OCI-LY7 (cell line): Measurements from ENCODE around the gene MEF2C. TPM values are rescaled to one million over a fixed set of nuclear protein-coding genes. Genes with fewer than 3 reads are reported as not detected.

Experiments used
- BruUV-seq: library from RNA; stranded (reverse); fragments of 400-500 nt; replicated peaks from 2 replicates; lab custom pipeline; 2021; lab: Mats Ljungman, UMichigan
- CTCF ChIA-PET: fragments of 300-600 bp; sonication (Branson Sonifier 250); formaldehyde crosslinking; loops from one replicate; lab custom pipeline; 2022; ENCODE audit warnings: antibody characterized with exemption; ENCODE audit not compliant: unreplicated experiment; lab: Charles Lee
- POLR2A ChIA-PET: fragments of 300-600 bp; sonication (Branson Sonifier 250); formaldehyde crosslinking; loops from one replicate; lab custom pipeline; 2022; ENCODE audit warnings: antibody characterized with exemption; lab: Charles Lee
- DNase-seq: peaks from one replicate; pipeline ENCODE4 v3.0.0-alpha.2; 2015; ENCODE audit warnings: low spot score
- H2AFZ ChIP-seq: fragments of 200-600 bp; sonication (generic), shearing (Covaris generic); 2 replicates; pipeline ENCODE4 v1.6.1; 2014; ENCODE audit warnings: mild to moderate bottlenecking, antibody characterized with exemption, low read length, moderate library complexity
- H3K27ac ChIP-seq: fragments of 200-600 bp; sonication (generic); 2 replicates; pipeline ENCODE4 v1.5.1; 2014; ENCODE audit warnings: mixed run types, low read depth, mild to moderate bottlenecking, moderate library complexity, low read length, inconsistent platforms; ENCODE audit not compliant: poor library complexity, severe bottlenecking
- H3K36me3 ChIP-seq: fragments of 200-600 bp; sonication (generic); 2 replicates; pipeline ENCODE4 v1.6.1; 2014; ENCODE audit warnings: mild to moderate bottlenecking, antibody characterized with exemption, low read length, moderate library complexity, mixed read lengths; ENCODE audit not compliant: insufficient read depth
- H3K4me1 ChIP-seq: fragments of 200-600 bp; sonication (generic); 2 replicates; pipeline ENCODE4 v1.5.1; 2014; ENCODE audit warnings: mild to moderate bottlenecking, low read length; ENCODE audit not compliant: insufficient read depth, poor library complexity, severe bottlenecking
- H3K4me2 ChIP-seq: fragments of 200-600 bp; sonication (generic); 2 replicates; pipeline ENCODE4 v1.6.1; 2014; ENCODE audit warnings: mild to moderate bottlenecking, low read length
- H3K4me3 ChIP-seq: fragments of 200-600 bp; sonication (generic); 2 replicates; pipeline ENCODE4 v1.5.1; 2014; ENCODE audit warnings: mild to moderate bottlenecking, low read depth, low read length; ENCODE audit not compliant: poor library complexity, severe bottlenecking
- H3K79me2 ChIP-seq: fragments of 200-600 bp; sonication (generic); 2 replicates; pipeline ENCODE4 v1.6.1; 2016; ENCODE audit warnings: low read depth, mild to moderate bottlenecking, low read length, moderate library complexity, mixed read lengths; ENCODE audit not compliant: insufficient read depth
- H3K9me2 ChIP-seq: fragments of 200-600 bp; sonication (generic); 2 replicates; pipeline ENCODE4 v1.6.1; 2016; ENCODE audit warnings: mild to moderate bottlenecking, low read length, mixed read lengths; ENCODE audit not compliant: insufficient read depth
- H3K9me3 ChIP-seq: fragments of 200-600 bp; sonication (generic); 2 replicates; pipeline ENCODE4 v1.6.1; 2014; ENCODE audit warnings: mild to moderate bottlenecking, mixed run types, low read length, mixed read lengths
- H4K20me1 ChIP-seq: fragments of 200-600 bp; sonication (generic); 2 replicates; pipeline ENCODE4 v1.6.1; 2014; ENCODE audit warnings: mild to moderate bottlenecking, antibody characterized with exemption, low read length, moderate library complexity, mixed read lengths; ENCODE audit not compliant: insufficient read depth
- CTCF ChIP-seq: fragments of 200-600 bp; sonication (generic); conservative IDR thresholded peaks from 2 replicates; pipeline ENCODE4 v1.5.1; 2014; ENCODE audit warnings: mild to moderate bottlenecking, antibody characterized with exemption, low read length, moderate library complexity, mixed read lengths
- EZH2phosphoT487 ChIP-seq: fragments of 200-600 bp; sonication (generic); IDR thresholded peaks from 2 replicates; pipeline ENCODE4 v1.6.1; 2018; ENCODE audit warnings: low read depth, borderline replicate concordance, mild to moderate bottlenecking, mixed run types, antibody characterized with exemption, low read length, moderate library complexity, mixed read lengths
- intact Hi-C: fragments of 100-400 bp; cut with micrococcal nuclease; formaldehyde crosslinking; loops from one replicate; pipeline ENCODE4 v1.10.0; 2022; ENCODE audit not compliant: unreplicated experiment
- total RNA-seq, 2 experiments: library from RNA; depleted of rRNA in 1 of 2; stranded (reverse); fragments of >200 nt in 1 of 2; shearing (Covaris generic) in 1 of 2; gene quantifications; 2 replicates each; pipeline ENCODE4 v1.2.3, GENCODE V29; 2014 to 2022

Gene MEF2C
- total RNA-seq, 2 experiments from 2014 or later, result 5.5 to 57.6 TPM

- POLR2A ChIA-PET, result interaction anchor here (0.6 to 1.1 kb wide), 2 partner anchors 12 to 13 kb away, joined by 5 to 7 read pairs; no protein-coding TSS in a partner anchor
- Histone ChIP-seq H2AFZ (no peak overlapping the region), H3K9me2 (no peaks in the 10 kb centered on the region), H3K4me2 (no peak overlapping the region), H3K4me1 (peaks cover 5% of the 10 kb centered on the region), H3K79me2 (no peaks in the 10 kb centered on the region), H4K20me1 (no peaks in the 10 kb centered on the region), H3K36me3 (no peaks in the 10 kb centered on the region), H3K4me3 (no peak overlapping the region), H3K9me3 (no peaks in the 10 kb centered on the region), H3K27ac (no peak overlapping the region)
- no peak for TF ChIP-seq EZH2phosphoT487
- TF ChIP-seq CTCF, result no peak
- BruUV-seq, result no TSS peak
- no peak for DNase-seq
- CTCF ChIA-PET, result no interaction called here
- intact Hi-C loops, result no loop called here
Measured at GRCh38 chr5:88841212-88841611, 41.8 kb downstream of the MEF2C start.

- intact Hi-C loops, result no loop called here
- H4K20me1 ChIP-seq, result no peaks in the 10 kb centered on the region
- ChIA-PET POLR2A (interaction anchor here (0.6 to 1.1 kb wide), 3 partner anchors 11 to 24 kb away, joined by 3 to 7 read pairs (median 5); no protein-coding TSS in a partner anchor), CTCF (no interaction called here)
- no peak overlapping the region for H3K4me3 ChIP-seq
- H3K79me2 ChIP-seq, result no peaks in the 10 kb centered on the region
- no peak for TF ChIP-seq EZH2phosphoT487
- TF ChIP-seq CTCF, result no peak
- peaks cover 6% of the 10 kb centered on the region for H3K4me1 ChIP-seq
- no peaks in the 10 kb centered on the region for H3K36me3 ChIP-seq
- H3K9me3 ChIP-seq, result no peaks in the 10 kb centered on the region
- BruUV-seq, result no TSS peak
- no peak overlapping the region for H3K27ac ChIP-seq
- no peaks in the 10 kb centered on the region for H3K9me2 ChIP-seq
- no peak overlapping the region for H2AFZ ChIP-seq
- DNase-seq, result no peak
- no peak overlapping the region for H3K4me2 ChIP-seq
Measured at GRCh38 chr5:88840495-88840894, 42.5 kb downstream of the MEF2C start.

GRCh38 chr5:88839238-88839637, 43.7 kb downstream of the MEF2C start:
- Histone ChIP-seq H3K27ac (no peak overlapping the region), H3K4me3 (no peak overlapping the region), H3K36me3 (no peaks in the 10 kb centered on the region), H3K4me2 (no peak overlapping the region), H2AFZ (no peak overlapping the region), H3K79me2 (no peaks in the 10 kb centered on the region), H4K20me1 (no peaks in the 10 kb centered on the region), H3K4me1 (peaks cover 6% of the 10 kb centered on the region), H3K9me2 (no peaks in the 10 kb centered on the region), H3K9me3 (no peaks in the 10 kb centered on the region)
- DNase-seq, result no peak
- CTCF ChIA-PET, result no interaction called here
- no TSS peak for BruUV-seq
- POLR2A ChIA-PET, result interaction anchor here (11.4 kb wide), 1 partner anchor 19 kb away, joined by 135 read pairs; no protein-coding TSS in a partner anchor
- intact Hi-C loops, result no loop called here
- no peak for TF ChIP-seq EZH2phosphoT487
